Measurements from ENCODE around the gene ZMIZ2.
"Not testable (repeated sequence)": the region's sequence is repeated elsewhere in the genome, so short reads cannot be mapped to it uniquely, and the experiment has no call there.

ZMIZ2 gene, protein sequence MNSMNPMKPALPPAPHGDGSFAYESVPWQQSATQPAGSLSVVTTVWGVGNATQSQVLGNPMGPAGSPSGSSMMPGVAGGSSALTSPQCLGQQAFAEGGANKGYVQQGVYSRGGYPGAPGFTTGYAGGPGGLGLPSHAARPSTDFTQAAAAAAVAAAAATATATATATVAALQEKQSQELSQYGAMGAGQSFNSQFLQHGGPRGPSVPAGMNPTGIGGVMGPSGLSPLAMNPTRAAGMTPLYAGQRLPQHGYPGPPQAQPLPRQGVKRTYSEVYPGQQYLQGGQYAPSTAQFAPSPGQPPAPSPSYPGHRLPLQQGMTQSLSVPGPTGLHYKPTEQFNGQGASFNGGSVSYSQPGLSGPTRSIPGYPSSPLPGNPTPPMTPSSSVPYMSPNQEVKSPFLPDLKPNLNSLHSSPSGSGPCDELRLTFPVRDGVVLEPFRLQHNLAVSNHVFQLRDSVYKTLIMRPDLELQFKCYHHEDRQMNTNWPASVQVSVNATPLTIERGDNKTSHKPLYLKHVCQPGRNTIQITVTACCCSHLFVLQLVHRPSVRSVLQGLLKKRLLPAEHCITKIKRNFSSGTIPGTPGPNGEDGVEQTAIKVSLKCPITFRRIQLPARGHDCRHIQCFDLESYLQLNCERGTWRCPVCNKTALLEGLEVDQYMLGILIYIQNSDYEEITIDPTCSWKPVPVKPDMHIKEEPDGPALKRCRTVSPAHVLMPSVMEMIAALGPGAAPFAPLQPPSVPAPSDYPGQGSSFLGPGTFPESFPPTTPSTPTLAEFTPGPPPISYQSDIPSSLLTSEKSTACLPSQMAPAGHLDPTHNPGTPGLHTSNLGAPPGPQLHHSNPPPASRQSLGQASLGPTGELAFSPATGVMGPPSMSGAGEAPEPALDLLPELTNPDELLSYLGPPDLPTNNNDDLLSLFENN

DNA sequence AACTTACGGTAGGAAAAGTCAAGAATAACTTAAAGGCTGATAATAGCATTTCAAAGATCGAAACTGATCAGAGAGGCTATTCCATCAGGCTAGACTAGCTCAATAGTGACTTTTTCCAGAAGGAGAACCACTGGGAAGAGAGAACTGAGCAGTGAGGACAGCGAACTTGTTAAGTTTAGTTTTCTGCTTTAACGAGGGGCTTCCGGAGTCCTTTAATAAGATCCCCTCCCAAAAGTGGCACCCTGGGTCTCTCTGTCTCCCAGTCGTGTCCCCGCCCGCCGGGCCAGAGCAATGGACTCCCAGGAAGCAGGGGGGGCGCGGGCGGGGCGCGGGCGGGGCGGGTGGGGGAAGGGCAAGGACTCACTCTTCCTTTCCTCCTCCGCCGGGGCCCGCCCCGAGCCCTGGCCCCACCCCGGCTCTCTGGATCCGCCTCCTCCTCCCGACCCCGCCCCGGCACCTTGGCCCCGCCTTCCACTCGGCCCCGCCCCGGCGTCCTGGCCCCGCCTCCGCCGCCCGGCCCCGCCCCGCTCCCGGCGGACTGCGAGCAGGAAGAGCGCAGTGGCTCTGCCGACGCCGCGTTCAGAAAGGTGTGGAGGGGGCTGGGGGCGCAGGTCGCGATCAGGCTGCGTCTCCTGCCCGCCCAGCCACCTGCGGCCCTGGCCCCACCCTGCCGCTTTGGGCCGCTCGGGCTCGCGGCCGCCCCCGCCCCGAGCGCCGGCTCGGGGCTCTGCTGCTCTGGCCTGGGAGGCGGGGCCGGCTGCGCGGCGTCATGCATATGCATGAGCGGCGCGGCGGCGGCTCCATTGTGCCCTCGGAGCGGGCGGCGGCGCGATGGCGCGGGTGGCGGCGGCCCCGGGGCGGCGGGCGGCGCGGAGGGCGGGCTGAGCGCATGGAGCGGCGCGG, at the start of gene ZMIZ2:
TSS of gene ZMIZ2 (plus strand) at position 803 of the 903 bp plus-strand sequence. CDS start 7,403 bp downstream, outside the sequence.
- peak; percentile 100 for DNase-seq (ENCODE audit: low spot score)

DNA sequence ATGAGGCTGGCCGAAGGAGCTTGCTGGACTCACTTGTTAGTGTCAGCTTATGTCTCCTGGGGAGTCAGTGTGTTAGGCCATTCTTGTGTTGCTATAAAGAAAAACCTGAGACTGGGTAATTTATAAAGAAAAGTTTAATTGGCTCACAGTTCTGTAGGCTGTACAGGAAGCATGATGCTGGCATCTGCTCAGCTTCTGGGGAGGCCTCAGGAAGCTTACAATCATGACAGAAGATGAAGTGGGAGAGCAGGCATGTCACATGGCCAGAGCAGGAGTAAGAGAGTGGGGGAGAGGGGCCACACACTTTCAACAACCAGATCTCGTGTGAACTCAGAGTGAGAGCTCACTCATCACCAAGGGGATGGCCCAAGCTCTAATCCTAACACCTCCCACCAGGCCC, 49.0 kb upstream of the ZMIZ2 start:
- not testable (repeated sequence) for DNase-seq (ENCODE audit: low spot score)

DNA sequence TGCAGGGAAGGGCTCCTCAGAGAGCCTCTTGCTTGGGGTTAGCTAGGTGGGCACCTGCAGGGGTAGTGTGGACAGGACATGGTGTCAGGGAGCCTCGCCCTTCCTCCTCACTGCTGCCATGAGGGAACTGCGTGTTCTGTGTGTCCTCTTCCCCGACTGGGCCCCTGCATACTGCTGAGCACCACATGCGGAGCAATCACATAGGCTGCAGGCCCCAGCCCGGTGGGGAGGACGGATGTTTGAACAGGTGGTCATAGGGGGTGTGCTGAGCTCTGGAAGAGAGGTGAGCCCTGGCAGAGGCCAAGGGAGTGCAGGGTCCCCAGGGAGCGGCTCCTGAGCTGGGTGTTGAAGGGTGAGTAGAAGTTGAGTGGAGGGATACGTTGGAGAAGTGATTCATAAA, 48.3 kb upstream of the ZMIZ2 start:
- no peak for DNase-seq (ENCODE audit: low spot score)

DNA sequence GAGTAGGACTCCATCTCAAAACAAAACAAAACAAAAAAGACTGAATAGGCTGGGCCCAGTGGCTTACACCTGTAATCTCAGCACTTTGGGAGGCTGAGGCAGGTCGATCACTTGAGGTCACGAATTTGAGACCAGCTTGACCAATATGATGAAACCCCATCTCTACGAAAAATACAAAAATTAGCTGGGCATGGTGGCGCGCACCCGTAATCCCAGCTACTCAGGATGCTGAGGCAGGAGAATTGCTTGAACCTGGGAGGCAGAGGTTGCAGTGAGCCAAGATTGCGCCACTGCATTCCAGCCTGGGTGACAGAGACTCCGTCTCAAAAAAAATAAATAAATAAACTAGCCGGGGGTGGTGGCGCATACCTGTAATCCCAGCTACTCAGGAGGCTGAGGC, 45.3 kb upstream of the ZMIZ2 start:
- not testable (repeated sequence) for DNase-seq (ENCODE audit: low spot score)

DNA sequence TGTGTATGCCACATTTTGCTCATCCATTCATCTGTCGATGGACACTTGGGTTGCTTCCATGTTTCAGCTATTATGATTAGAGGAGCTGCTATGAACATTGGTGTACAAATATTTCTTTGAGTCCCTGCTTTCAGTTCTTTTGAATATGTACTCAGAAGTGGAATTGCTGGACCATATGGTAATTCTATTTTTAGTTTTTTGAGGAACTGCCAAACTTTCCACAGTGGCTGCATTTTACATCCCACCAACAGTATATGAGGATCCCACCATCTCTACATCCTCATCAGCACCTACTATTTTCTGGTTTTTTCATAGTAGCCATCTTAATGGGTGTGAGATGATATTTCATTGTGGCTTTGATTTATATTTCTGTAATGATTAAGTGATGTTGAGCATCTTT, 44.7 kb upstream of the ZMIZ2 start:
- DNase-seq (ENCODE audit: low spot score) = no peak

DNA sequence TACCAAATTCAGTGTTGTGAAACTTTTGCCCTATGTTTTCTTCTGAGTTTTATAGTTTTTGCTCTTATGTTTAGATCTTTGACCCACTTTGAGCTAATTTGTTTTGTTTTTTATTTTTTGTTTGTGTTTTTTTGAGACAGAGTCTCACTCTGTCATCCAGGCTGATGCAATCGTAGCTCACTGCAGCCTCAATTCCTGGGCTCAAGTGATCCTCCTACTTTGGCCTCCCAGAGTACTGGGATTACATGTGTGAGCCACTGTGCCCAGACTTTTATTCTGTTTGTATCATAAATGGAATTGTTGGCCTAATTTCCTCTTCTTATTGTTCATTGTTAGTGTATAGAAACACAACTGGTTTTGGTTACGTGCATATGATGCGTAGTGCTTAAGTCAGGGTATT, 43.2 kb upstream of the ZMIZ2 start:
- DNase-seq (ENCODE audit: low spot score) = no peak

DNA sequence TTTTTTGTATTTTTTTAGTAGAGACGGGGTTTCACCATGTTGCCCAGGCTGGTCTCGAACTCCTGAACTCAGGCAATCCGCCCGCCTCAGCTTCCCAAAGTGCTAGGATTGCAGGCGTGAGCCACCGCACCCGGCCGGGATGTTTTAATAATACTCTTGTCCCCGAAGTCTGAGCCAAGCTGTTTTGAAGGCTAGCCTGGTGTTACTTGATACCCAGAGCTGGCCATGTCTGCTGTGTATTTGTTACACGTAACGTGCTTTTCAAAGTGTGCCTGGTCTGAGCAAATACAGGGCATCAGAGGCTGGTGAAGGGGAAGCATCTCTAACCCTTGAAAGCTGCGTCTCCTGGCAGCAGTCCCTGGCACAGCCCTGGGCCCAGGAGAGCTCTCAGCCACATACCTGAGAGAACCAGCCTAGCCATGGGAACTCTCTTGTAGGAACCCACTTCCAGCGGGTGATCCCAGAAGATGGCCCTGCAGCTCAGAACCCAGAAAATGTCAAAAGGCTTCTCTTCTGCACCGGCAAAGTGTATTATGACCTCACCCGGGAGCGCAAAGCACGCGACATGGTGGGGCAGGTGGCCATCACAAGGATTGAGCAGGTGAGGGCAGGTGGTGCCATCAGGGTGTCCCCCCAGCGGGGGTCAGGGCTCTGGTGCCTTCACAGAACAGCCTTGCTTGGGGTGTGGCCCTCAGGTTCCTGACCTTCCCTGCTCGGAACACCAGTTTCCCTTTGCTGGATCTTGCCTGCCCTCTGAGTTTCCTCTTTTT, 41.7 kb upstream of the ZMIZ2 start:
- DNase-seq (ENCODE audit: low spot score) = no peak

DNA sequence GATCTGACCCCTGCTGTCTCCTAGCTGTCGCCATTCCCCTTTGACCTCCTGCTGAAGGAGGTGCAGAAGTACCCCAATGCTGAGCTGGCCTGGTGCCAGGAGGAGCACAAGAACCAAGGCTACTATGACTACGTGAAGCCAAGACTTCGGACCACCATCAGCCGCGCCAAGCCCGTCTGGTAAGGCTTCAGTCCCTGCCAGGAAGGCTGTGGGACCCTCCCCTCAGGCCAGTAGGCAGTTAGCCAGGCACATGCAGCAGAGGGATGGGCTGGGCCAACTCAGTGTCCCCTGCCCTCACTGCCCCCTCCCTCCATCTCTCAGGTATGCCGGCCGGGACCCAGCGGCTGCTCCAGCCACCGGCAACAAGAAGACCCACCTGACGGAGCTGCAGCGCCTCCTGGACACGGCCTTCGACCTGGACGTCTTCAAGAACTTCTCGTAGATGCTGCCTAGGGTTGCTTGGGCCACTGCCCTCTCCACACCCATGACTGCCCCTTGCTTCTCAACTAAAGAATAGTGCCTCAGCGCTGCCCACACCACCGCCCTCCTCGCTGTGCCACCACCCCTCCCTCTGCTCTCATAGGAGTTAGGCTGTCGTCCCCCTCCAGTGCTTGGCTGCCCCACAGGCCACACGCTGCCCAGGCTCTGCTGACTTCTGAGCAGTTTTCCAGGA, 41.0 kb upstream of the ZMIZ2 start:
- no peak for DNase-seq (ENCODE audit: low spot score)

DNA sequence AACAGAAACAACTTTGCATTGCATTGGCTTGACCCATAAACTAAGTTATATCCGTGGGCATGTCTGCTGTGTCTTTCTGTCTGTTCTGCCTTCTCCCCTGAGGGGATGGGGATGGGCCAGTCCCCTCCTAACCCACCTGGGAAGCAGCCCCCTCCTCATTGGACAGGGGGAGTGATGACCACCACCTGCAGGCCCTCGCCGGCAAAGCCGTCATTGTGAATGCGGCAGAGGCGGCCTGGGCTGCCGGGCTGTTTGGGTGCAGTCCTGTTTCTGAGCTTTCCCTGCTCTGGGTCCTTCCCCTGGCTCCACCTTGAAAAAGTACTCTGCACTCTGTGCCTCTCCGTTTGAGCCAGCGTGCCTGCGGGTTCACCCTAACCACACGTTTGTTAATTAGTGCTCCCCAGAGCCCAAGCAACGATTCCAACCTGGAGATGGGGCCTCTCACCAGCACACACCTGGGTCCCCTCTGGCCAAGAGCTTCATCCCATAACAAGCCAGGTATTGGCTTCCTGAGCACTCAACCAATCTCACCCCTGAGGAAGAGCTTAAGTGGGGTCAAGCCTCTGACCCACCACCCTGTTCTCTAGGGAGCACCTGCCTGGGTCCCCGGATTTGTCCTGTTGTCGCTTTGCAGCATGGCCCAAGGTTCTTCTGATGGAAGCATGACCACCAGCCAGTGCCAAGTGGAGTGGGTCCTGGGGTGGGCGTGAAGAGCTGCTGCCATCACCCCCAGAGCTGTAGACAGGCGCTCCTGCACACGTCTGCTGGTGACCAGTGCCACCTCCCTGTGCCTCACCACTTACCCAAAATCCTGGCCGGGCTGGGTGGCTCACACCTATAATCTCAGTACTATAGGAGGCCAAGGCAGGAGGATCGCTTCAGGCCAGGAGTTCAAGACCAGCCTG, 39.4 kb upstream of the ZMIZ2 start:
- no peak for DNase-seq (ENCODE audit: low spot score)

DNA sequence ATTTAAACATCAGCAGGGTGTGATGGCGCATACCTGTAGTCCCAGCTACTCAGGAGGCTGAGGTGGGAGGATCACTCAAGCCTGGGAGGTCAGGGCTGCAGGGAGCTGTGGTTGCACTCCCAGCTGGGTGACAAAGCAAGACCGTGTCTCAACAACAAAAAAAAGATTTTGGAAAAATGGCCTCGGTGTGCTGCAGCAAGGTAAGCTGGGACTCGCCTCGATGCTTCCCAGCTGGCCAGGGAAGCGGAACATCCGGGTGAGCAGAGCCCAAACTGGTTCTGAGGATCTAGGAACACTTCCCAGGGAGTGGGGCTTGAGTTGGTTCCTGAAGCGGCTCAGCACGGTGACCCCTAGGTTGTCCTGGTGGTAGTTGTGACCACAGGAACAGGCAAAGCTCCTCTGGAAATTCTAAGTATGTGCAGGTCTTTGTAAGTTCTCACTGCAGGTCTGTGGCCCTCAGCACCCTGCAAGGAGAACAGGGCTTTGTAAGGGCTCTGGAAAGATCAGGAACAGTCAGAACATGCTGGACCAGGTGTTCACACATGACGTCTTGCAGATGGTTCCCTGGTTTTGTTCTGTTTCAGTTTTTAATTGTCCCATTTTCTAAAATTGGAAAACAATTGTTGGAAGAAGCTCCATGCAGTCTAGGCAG, 38.6 kb upstream of the ZMIZ2 start:
- no peak for DNase-seq (ENCODE audit: low spot score)

DNA sequence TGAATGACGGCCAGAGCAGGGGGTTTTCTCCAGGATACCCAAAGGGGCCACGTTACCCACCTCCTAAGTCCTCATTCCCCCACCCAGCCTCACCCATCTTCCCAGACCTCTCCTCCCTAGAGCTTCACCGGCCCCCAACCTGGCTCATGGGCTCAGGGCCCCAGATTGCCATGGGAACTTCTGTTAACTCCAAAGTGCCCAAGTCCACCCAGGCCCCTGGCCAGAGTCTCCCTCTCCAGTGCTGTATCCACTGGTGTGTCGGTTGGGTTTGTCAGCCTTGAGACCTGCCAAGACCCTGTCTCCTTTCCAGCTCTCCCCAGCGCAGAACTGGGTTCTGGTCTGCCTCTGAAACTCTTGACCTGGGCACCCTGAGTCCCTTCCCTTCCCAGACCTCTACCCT, 37.1 kb upstream of the ZMIZ2 start:
- no peak for DNase-seq (ENCODE audit: low spot score)

DNA sequence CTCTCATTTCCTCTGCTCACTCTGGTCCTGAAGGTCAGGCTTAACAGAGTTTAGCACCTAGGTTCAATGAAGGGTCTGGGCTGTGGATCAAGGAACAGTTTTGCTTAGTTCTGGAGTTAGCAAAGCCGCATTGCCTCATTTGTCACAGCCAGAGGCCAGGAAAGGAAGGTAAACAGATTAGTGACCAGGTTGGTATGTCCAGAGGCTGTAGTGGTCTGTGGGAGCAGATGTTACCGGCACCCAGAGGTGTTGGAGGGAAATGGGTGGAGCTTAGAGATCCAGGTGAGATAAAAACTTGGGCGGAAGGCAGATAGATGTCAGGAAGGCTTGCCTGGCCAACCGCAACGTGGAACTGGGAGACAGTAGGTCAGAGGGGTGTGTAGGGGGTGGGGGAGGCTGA, 36.6 kb upstream of the ZMIZ2 start:
- no peak for DNase-seq (ENCODE audit: low spot score)

DNA sequence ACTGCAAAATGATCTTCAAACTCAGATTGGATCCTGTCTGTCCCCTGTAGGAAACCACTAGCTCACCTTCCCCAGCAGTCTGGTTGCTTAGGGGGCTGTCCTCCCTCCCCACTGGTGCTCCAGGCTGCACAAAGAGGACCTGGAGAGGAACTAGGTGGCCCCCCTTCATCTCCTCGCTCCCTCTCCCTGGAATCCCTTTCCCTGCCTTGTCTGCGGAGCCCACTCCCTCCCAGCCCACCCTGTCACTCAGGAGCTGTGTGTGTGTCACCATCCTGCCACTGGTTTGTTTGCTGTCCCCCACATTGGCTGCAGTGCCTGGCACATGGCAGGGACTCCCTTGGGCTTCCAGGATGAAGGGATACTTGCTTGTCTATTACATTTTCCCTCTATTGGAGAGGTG, 35.5 kb upstream of the ZMIZ2 start:
- DNase-seq (ENCODE audit: low spot score) = no peak

DNA sequence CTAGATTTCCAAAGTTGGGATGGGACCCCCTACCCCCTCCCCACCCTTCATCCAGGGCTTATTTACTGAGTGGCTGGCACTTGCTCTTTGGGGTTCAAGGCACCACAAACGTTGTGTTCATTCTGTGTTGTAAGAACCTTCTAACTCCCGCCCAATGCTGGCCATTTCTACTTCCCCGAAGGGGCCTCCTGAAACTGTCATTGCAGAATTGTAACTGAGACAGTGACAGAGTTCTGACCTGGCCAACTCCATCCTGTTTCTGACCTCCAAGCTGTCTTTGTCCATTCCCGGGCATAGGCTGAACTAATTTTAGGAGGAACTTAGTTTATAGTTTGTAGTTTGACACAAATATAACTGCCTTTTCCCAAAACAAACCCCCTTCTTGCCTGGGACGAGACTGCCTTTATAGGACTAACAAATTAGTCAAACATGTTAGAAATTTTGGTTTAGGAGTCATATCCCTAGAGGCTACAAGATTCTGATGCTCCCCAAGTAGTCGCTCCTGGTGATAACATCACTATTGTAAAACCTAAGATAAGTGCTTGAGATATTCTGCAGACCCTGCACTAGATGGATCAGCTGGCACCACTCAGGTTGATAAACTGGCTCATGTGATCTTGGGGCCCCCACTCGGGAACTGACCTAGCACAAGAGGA, 34.8 kb upstream of the ZMIZ2 start:
- DNase-seq (ENCODE audit: low spot score) = no peak

DNA sequence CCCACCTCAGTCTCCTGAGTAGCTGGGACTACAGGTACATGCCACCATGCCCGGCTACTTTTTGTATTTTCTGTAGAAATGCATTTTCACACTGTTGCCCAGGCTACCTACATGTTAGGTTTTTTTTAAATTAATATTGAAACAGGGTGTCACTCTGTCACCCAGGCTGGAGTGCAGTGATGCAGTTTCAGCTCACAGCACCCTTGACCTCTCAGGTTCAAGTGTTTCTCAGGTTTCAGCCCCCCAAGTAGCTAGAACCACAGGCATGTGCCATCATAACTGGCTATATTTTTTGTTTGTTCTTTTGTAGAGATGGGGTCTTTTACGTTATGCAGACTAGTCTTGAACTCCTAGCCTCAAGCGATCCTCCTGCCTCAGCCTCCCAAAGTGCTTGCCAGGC, 32.4 kb upstream of the ZMIZ2 start:
- DNase-seq (ENCODE audit: low spot score) = no peak

DNA sequence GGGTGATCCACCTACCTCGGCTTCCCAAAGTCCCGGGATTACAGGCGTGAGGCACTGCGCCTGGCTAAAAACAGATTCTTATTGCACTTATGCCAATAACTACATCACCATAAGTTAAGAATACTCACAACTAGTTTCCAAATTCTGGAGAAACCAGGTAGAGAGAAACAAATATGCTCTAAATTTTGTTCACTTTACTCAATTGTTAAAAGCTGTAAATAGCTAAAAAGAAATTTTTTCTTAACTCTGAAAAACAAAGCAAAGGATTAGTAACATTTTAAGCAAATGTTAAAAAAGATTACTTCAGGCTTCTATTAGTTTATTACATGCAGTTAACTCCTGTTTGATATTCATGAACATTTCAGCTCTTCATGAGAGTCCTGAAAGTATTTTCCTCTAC, 28.3 kb upstream of the ZMIZ2 start:
- DNase-seq (ENCODE audit: low spot score) = no peak

DNA sequence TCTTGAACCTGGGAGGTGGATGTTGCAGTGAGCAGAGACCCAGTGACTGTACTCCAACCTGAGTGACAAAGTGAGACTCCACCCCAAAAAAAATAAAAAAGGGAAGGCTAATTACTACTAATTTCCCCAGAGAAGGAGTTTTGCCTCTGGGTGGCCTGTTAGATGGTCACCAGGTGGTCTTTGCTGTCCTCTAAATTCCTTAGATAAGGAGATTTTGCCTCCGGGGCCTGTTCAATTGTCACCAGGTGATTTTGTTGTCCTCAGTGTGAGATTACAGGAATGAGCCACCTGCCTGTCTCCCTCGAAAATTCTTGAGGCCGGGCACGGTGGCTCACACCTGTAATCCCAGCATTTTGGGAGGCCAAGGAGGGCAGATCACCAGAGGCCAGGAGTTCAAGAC, 24.4 kb upstream of the ZMIZ2 start:
- DNase-seq (ENCODE audit: low spot score) = no peak

DNA sequence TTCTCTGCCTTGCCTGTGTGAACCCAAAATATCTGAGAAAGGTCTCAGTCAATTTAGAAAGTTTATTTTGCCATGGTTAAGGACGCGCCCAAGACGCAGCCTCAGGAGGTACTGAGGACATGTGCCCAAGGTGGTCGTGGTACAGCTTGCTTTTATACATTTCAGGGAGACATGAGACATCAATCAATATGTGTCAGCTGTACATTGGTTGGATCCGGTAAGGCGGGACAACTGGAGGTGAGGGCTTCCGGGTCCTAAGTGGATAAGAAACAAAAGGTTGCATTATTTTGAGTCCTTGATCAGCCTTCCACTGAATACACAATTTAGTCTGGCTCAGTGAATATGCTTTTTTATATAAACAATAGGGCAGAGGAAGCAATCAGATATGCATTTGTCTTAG, 22.4 kb upstream of the ZMIZ2 start:
- DNase-seq (ENCODE audit: low spot score) = not testable (repeated sequence)
